ENCODE measurements around the gene DNAH11. TPM values are rescaled to one million over a fixed set of nuclear protein-coding genes. Genes with fewer than 3 reads are reported as not detected.

DNAH11 gene
- total and polyA plus RNA-seq, 2 of the 8 experiments (the other 6 are each of a cell fraction or from before 2014, with no cell fraction given) = 1.8 to 4.9 TPM

- no peak for TF ChIP-seq KDM1A (IDR thresholded peaks at IDR 0.05; ENCODE audit: borderline replicate concordance, low read length)
- TF ChIP-seq CEBPB (IDR thresholded peaks at IDR 0.05; ENCODE audit: low read depth, low read length) = no peak
- no peak; the same call in 1 of the 2 replicates for TF ChIP-seq POLR2AphosphoS5 (IDR thresholded peaks at IDR 0.05; ENCODE audit: low read depth, low read length)
- TF ChIP-seq ASH2L (IDR thresholded peaks at IDR 0.05; ENCODE audit: low read length) = no peak
- peak; percentile 39; the same call in 1 of the 2 replicates for TF ChIP-seq MAX (IDR thresholded peaks at IDR 0.05)
- no peak for TF ChIP-seq KDM5A (IDR thresholded peaks at IDR 0.05; ENCODE audit: low read length)
Measured at GRCh38 chr7:21898265-21898930, 355.6 kb downstream of the DNAH11 start (continued).
